Activated CD8-positive, alpha-beta memory T cell treated with anti-CD3 and anti-CD28 coated beads, Interleukin-2, amount 50 U/mL, for 4 hours (primary cell): Measurements from ENCODE around the gene ALOXE3.
"Not testable (repeated sequence)": the region's sequence is repeated elsewhere in the genome, so short reads cannot be mapped to it uniquely, and the experiment has no call there.

Experiments used
- DNase-seq: peaks from one replicate; pipeline ENCODE4 v3.0.0-alpha.2; 2020

Gene ALOXE3

GRCh38 chr17:8121407-8121680, 3.0 kb upstream of the ALOXE3 start:
- DNase-seq = peak; percentile 52

DNA sequence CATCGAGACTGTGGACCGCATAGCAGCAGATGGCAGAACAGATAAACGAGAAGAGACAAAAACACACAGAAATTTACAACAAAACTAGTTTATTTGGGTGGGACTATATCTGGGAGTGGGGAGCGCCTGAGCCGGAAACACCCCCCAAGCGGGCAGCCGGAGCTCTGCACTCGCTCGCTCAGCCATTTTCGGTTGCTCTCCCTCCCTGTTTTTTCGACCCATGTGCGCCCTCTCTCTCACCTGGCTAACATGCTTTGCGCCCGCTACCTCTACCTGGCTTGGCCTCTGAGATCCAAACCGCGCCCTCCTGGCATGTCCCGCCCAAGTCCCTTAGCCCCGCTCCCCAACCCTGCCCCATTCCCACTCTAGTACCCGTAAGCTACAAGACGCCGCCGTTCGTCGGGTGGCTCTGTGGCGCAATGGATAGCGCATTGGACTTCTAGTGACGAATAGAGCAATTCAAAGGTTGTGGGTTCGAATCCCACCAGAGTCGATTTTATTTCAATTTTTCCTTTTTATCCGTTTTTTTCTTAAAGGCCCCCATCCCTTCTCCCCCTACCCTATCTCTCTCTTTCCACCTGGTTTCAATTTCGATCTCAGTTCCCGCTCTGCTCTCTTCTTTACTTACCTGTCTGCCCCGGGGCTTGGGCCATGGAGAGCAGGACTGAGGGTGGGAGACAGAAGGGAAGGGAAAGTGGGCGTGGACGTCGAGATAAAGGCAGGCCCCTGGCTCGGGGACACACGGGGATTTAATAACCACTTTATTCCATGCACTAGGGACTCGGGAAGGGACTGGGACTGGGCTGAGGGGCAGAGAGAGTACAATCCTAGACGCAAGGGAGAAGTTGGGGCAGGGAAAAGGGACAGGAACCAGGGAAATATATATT, 2.4 kb upstream of the ALOXE3 start:
- DNase-seq = peak; percentile 67

DNA sequence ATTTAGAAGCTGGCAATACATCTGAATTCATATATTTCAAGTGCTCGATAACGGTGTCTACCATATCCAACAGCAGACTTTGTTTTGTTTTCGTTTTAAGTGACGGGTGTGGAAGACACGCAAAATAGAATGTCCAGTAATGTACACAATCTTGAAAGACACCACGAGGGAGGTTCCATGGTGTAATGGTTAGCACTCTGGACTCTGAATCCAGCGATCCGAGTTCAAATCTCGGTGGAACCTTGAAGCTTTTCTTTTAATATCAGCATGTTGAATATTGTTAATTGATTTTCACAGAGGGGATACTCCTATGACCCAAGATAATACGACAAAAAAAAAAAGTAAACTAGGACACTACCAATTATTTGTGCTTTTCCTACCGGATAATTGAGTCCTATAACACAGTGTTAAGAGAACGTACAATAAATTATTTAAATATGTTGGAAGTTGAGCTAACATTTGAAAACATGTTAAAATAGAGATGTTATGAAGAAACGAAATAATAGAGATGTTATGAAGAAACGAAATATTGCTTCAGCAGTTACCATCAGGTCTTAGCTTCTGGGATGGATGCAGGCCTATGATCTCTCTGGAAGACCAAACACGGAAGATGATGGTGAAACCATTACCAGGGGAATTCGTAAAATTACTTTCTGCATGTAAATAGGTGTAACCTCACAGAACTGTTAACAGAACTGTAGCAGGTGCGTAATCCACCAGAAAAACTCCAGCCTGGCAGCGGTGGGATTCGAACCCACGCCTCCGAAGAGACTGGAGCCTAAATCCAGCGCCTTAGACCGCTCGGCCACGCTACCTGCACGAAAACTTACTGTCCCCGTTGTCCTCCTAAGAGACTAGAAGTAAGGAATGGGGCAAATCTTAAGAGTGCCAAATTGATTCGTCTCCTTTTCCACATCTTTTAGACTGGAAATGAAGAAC, 1.5 kb upstream of the ALOXE3 start:
- DNase-seq = peak; percentile 77

DNA sequence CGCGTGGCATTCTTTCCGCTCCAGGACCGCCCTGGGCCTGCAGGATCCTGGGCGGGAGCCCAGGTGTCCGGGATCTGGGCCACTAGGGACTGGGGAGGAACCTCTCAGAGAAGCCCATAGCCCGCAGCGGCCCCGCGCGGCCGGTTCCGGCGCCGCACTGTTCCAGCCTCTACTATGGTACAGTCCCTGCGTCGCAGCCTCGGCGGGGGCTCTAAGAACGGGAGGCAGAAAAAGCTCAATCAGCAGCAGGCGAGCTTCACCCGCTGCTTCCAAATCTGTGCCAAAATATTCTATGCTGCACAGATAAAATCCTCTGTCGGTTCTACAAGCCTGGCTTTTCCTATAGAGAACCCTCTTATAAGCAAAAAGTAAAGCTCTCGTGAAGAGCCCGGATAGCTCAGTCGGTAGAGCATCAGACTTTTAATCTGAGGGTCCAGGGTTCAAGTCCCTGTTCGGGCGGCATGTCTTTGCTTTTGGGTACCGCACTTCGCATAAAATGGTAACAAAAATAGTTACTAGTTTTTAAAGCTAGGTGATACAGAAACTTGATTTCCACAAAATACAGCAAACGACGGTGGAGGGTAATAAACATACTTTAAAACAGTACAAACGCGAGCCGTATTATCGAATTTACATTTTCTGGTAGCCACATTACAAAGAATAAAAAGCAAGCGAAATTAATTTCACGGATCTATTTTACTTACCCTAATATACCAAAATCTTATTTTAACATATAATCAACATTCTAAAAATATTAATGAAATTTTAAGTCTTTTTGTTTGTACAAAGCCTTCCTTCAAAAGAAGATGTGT, 661 bp upstream of the ALOXE3 start:
- DNase-seq = peak; percentile 85

DNA sequence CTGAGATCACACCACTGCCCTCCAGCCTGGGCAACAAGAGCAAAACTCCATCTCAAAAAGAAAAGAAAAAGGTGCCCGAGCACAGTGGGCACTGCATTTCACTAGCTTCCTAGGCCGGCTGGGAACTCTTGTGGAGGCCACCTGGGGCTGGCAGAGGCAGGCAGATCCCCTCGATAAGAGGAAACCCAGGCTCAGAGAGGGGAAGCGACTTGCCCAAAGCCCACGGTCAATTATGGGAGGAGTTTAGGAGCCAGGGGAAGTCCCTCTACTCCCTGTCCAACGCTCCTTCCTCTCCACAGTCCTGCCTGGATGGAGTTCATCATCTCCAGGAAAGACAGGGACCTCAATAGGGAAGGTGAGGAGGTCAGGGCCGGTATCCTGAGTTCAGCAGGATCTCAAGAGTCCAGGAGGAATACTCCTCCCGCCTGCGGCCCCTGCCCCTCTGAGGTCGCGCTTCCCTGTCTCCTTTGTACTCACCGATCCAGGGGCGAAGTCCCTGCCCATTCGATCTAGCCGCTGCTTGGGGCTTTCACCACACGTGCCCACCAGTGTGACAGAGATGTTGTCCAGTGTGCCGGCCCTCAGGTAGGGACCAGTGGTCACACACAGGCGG, 841 bp downstream of the ALOXE3 start:
- DNase-seq = no peak

DNA sequence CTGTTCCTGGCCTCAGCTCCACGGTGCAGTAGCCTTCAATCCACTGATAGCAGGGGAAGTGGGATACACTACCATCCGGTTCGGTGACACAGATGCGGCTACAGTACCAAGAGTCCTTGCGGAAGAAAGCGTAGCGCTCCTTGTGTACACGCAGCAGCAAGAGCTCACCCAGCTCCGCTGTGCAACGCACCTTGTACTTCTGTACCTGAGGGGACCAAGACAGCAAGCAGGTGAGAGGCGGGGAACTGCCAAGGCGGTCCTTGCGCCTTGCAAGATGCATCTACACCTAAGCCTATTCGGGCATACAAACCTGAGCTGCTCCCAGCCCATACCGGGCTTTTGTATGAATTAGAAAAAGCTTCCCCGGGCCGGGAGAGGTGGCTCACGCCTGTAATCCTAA, 1.5 kb downstream of the ALOXE3 start:
- no peak for DNase-seq

DNA sequence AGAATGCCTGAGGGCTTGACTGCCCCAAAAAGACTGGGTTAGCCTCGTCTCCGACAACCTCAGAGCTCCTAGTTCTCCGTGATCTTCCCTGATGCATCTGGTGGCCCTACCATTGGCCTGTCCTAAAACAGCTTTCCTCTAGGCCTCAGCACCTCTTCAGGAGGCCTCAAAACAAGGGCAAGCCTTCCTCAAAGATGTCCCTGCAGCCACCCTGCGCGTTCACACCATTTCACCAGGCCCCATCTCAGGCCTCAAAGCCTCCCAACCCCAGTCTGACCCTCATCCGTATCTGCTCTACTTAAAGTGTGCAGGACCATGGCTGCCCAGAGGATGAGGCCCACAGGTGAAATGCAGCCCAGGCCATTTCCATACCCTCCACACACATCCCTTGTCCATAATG, 7.4 kb downstream of the ALOXE3 start:
- no peak for DNase-seq

DNA sequence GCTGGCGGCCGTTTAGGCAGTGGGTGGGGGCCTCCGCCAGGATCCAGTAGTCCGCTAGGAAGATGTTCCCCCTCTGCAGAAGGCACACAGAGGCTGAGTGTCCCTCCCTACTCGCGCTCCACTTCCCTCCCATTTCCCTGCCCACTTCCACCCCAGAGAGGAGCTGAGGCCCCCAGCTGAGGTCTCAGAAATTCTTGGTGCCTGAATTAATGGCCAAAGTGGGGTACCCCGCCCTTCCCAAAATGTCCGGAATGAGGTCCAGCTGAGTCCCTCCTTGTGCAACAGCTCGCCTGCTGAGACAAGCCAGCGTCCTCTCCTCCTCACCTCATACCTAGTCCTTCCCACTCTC, 7.9 kb downstream of the ALOXE3 start:
- DNase-seq = no peak

- DNase-seq = peak; percentile 85
These were observed 8.5 kb downstream of the ALOXE3 start for GRCh38 chr17:8109661-8110455.

DNA sequence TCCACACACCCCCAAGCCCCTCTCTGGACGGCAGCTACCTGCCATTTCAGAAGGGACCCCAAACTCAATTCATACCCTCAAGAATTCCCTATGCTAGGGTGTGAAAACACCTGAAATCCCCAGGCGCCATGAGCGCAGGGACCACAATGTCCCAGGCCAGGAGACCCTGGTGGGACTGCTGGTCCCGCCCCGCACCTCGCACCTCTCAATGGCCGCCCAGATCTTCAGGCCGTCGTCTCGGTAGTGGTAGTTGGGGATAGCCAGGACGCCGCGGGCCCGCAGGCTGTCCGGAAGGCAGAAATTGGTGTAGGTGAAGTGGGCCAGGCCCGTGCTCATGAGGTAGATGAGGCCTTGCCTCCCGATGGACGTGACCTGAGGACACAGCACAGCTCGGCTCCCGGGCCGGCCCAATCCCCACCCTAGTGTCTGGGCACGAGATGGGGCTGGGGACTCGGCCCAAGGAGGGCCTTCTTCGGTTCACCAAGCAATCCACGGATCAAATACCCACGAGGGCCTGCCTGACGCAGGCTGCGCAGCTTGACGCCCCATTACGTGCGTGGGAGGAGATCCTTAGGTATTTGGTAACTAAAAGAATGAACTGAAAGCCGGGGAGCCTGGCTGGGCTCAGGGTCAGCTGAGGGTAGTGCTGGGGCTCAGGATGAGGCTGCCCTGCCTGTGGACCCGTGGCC, 9.2 kb downstream of the ALOXE3 start:
- no peak for DNase-seq

- not testable (repeated sequence) for DNase-seq
These were observed 11.3 kb downstream of the ALOXE3 start for GRCh38 chr17:8106980-8107379.

DNA sequence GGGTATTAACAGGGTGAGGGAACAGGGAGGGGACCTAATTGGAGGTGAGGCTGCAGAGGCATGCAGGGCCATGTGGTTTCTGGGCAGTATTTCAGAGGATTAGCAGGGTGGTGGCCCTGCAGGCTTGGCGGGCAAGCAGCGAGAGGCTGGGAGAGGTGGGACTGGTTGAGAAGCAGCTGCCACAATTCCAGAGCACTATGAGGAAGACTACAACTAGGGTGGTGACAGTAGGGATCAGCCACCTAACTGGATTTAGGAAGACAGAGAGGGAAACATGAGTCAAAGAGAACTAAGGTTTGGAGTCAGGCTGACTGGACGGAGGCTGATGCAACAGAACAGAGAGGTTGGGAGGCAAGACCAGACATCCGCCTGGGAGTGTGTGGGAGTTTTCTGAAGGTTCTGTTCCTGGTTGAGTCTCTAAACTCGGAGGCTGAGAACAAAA, 12.3 kb downstream of the ALOXE3 start:
- DNase-seq = no peak

GRCh38 chr17:8104911-8105310, 13.4 kb downstream of the ALOXE3 start:
- no peak for DNase-seq

- DNase-seq = no peak
These were observed 14.8 kb downstream of the ALOXE3 start for GRCh38 chr17:8103549-8103948.

DNA sequence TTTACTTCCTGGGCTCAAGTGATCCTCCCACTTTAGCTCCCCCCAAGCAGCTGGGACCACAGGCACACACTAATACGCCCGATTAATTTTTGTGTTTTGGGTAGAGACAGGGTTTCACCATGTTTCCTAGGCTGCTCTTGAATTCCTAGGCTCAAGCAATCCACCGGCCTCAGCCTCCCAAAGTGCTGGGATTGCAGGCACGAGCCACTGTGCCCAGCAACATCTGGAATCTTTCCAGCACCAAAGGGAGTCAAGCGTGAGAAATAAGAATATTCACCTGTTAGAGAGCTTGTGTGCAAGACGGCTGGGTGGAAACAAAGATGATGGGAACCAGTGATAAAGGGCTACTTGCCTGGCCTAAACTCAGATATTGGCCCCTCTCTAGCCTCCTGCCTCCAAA, 16.6 kb downstream of the ALOXE3 start:
- no peak for DNase-seq

DNA sequence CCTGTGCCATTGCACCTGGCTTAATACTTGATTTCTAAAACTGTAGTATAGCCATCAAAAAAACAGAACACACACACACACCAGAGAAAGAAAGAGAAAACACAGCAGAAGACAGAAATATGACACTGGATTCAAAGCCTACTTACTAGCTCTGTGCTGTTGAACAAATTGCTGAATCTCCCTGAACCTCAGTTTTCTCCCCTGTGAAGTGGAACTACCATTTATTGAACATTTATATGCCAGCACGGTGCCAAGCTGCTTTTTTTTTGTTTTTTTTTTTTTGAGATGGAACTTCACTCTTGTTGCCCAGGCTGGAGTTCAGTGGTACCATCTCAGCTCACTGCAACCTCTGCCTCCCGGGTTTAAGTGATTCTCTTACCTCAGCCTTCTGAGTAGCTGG, 17.6 kb downstream of the ALOXE3 start:
- DNase-seq = no peak

DNA sequence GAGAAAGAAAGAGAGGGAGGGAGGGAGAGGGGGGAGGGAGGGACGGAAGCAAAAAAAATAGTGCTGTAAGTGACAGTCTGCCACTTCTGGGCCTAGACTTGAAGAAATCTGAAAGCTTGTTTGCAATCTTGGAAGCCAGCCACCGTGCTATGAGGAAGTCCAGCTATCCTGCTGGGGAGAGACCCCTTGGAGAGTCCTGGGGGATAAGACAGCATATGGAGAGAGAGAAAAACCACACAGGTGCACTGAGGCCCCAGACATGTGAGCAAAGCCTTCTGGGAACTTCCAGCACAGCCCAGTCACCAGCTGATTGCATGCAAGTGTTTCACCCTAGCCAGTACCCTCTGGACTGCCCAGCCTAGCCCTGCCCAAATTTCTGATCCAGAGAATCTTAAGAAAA, 18.2 kb downstream of the ALOXE3 start:
- no peak for DNase-seq

DNA sequence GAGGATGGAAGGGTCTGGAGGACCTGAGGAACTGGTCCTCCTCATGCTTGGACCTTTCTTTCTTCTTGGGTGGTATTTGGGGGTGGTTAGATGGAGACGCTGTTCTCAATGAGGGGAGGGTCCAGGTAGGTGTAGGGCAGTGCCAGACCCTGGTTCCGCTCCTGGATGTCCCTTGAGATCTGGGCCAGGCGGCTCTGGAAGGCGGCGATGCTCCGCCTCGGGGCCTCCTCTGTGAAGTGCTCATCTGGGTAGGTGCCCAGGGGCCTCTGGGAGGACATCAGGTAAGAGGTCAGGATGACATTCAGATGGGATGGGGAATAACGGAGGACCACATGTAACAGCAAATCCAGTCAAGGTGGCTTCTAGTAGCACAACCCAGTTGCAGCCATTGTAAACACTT, 21.8 kb downstream of the ALOXE3 start:
- DNase-seq = no peak

- DNase-seq = no peak
These were observed 23.0 kb downstream of the ALOXE3 start for GRCh38 chr17:8095361-8095760.

DNA sequence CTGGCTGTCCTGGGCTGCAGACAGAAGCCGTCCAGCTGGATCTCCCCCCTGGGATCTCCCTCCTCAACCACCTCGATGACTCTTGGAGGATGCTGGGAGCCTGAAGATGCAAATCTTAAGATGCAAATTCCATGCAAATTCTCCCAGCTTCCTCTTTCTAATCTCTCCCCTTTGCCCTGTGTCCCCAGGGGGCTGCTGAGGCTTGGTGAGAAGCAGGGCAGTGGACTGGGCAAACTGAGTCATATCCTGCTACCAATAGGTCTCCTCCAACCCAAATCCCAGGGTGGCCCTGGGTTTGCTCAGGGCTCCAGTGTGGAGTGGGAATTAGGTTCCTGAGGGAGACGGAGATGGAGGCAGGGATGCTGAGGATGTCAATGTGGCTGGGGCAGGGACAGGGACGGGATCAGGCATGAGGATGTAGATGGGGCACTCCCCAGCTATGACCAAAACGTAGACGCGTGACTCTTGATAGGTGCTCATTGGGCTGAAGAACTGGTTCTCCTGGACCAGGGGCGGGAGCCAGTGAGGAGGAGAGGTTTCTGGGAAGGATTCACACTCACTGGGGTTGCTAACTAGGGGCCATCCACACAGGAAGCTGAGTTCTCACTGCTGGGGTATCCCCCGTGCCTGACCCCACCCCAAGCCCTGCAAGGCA, 27.2 kb downstream of the ALOXE3 start:
- no peak for DNase-seq

DNA sequence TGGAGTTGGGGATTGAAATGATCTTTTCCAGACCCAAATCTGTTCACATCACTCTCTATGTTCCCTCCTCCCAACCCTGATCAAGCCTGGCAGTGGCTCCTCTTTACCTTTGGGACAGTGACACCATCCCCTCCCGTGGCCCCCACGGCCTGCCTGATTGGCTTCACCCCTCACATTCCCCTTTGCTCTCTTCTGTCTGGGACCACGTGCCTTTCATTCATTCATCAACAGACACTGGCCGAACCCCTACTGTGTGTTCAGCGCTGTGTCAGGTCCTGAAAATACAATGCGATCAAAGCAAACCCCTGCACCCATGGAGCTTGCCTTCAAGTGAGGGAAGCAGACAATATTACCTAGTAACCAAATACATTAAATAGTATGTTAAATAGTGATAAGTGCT, 28.6 kb downstream of the ALOXE3 start:
- no peak for DNase-seq
